HG03457 (cell line): Measurements from ENCODE around the gene ASIC2.

Source experiments
- ATAC-seq: cut with Tn5 transposase; IDR thresholded peaks from one replicate; pipeline ENCODE4 v1.9.1; 2021; ENCODE audit warnings: moderate number of reproducible peaks; ENCODE audit not compliant: unreplicated experiment

ASIC2 gene

GRCh38 chr17:33120103-33120502 lies 173.0 kb downstream of the ASIC2 start:
- no peak for ATAC-seq

GRCh38 chr17:33118391-33119075 lies 174.6 kb downstream of the ASIC2 start:
- no peak for ATAC-seq

GRCh38 chr17:33116021-33116551 lies 177.0 kb downstream of the ASIC2 start:
- ATAC-seq, result no peak

- ATAC-seq, result no peak
Observed at GRCh38 chr17:33115366-33115765, 177.7 kb downstream of the ASIC2 start.

- ATAC-seq, result no peak
Observed at GRCh38 chr17:33113991-33114370, 179.1 kb downstream of the ASIC2 start.

- ATAC-seq, result no peak
Observed at GRCh38 chr17:33113276-33113990, 179.7 kb downstream of the ASIC2 start.

GRCh38 chr17:33112763-33113162 lies 180.3 kb downstream of the ASIC2 start:
- ATAC-seq, result no peak

- no peak for ATAC-seq
Observed at GRCh38 chr17:33109336-33110072, 183.6 kb downstream of the ASIC2 start.

- no peak for ATAC-seq
Observed at GRCh38 chr17:33106525-33107165, 186.4 kb downstream of the ASIC2 start.

- ATAC-seq, result no peak
Observed at GRCh38 chr17:33105911-33106310, 187.2 kb downstream of the ASIC2 start.

- no peak for ATAC-seq
Observed at GRCh38 chr17:33099906-33100305, 193.2 kb downstream of the ASIC2 start.

- ATAC-seq, result no peak
Observed at GRCh38 chr17:33099252-33099651, 193.8 kb downstream of the ASIC2 start.

- no peak for ATAC-seq
Observed at GRCh38 chr17:33097411-33097810, 195.7 kb downstream of the ASIC2 start.

- no peak for ATAC-seq
Observed at GRCh38 chr17:33096161-33096560, 196.9 kb downstream of the ASIC2 start.

- no peak for ATAC-seq
Observed at GRCh38 chr17:33091271-33091670, 201.8 kb downstream of the ASIC2 start.

- ATAC-seq, result no peak
Observed at GRCh38 chr17:33090806-33091205, 202.3 kb downstream of the ASIC2 start.

- no peak for ATAC-seq
Observed at GRCh38 chr17:33086878-33087277, 206.2 kb downstream of the ASIC2 start.

GRCh38 chr17:33086041-33086440 lies 207.1 kb downstream of the ASIC2 start:
- no peak for ATAC-seq

GRCh38 chr17:33085256-33085655 lies 207.8 kb downstream of the ASIC2 start:
- ATAC-seq, result no peak

GRCh38 chr17:33084755-33085154 lies 208.3 kb downstream of the ASIC2 start:
- no peak for ATAC-seq

- ATAC-seq, result no peak
Observed at GRCh38 chr17:33082529-33083173, 210.4 kb downstream of the ASIC2 start.
